Thyroid gland (tissue), 4 donors: ENCODE results near the gene CCNK. TPM values are rescaled to one million over a fixed set of nuclear protein-coding genes. Genes with fewer than 3 reads are reported as not detected.

Experiments used
- DNase-seq, 2 donors: peaks; one replicate each; pipeline ENCODE4 v3.0.0-alpha.2; 2019
- H3K27ac ChIP-seq, 3 donors: fragments of 200-600 bp; sonication (generic); 1 replicate in 2 of 3; 2 replicates in 1 of 3; pipeline ENCODE4 v1.5.1; 2016 to 2019; ENCODE audit warnings: mild to moderate bottlenecking in 1 of 3, moderate library complexity in 1 of 3
- H3K27me3 ChIP-seq: fragments of 200-600 bp; sonication (generic); one replicate; pipeline ENCODE4 v1.5.1; 2019
- H3K36me3 ChIP-seq, 2 donors: fragments of 200-600 bp; sonication (generic); one replicate each; pipeline ENCODE4 v1.5.1; 2016 to 2019
- H3K4me1 ChIP-seq, 2 donors: fragments of 200-600 bp; sonication (generic); one replicate each; pipeline ENCODE4 v1.5.1; 2017 to 2019
- H3K4me3 ChIP-seq, 3 donors: fragments of 200-600 bp; sonication (generic); replicated peaks in 1 of 3; 1 replicate in 2 of 3; 2 replicates in 1 of 3; pipeline ENCODE4 v1.5.1; 2016; ENCODE audit warnings: mild to moderate bottlenecking in 1 of 3
- H3K9me3 ChIP-seq: fragments of 200-600 bp; sonication (generic); one replicate; pipeline ENCODE4 v1.5.1; 2017
- POLR2A ChIP-seq, 2 donors: fragments of 450-650 bp; IDR thresholded peaks; one replicate each; pipeline ENCODE4 v1.6.1; 2017; ENCODE audit warnings: antibody characterized with exemption in 2 of 2, mild to moderate bottlenecking in 2 of 2, moderate library complexity in 1 of 2
- WGBS, 2 donors: methylation state at CpG; one replicate each; pipeline ENCODE4 v1.1.5; 2017; 5-methylcytosine and 5-hydroxymethylcytosine counted together
- intact Hi-C: fragments of 100-400 bp; cut with DNase I; formaldehyde crosslinking; loops from one replicate; pipeline ENCODE4 v1.15.1; 2023
- total RNA-seq, 4 donors: library from RNA; depleted of rRNA; stranded (reverse); fragments of >200 nt; gene quantifications; one replicate each; pipeline ENCODE4 v1.2.3, GENCODE V29; 2016
- TF ChIP-seq, protein P1 (sequence below), 6 experiments: fragments of 200-600 bp in 3 of 6; fragments of 450-650 bp in 3 of 6; sonication (generic) in 3 of 6; IDR thresholded peaks; one replicate each; pipeline ENCODE4 v1.5.1; 2016 to 2019; ENCODE audit warnings: antibody characterized with exemption in 6 of 6, mild to moderate bottlenecking in 2 of 6, inconsistent platforms in 1 of 6, moderate library complexity in 1 of 6

The CCNK gene
- total RNA-seq, result 10 to 100 TPM; 14.4 to 36.9 (median 24.4) TPM

DNA sequence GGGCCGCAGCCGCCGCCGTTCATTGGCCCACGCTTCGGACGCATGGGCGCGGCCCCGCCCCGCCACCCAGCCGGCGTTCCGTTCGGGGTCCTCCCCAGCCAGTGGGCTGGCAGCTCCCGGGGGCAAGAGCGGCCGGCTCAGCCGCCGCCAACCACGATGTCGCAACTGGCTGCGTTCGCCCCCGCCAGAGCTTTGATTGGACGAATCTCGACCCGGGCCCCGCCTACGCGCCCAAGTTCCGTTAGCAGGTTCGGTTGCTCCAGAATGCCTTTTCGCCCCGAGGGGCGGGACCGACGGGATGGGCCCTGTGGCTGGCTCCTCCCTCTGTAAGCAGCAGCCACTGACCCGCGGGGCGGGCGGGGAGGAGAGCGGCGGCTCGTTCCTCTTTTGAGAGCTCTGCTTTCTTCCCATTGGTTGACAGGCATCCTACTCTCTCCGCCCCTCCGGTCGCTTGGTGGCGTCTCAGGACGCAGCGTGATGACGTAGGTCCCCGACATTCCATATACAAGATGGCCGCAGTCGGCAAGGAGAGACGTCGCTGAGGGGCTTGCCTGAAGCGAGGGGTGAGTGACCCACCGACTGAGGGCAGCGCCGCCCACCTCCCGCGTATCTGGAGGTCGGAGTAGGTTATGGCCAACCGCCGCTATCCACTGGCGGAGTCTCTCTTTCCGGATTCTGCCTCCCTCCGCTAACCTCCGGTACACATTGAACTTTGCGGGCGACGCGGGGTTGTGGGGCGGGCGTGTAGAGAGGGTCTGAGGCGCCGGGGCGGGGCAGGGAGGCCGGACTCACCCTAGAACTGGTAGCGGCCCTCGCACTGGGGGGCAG lies at the start of gene CCNK:
Gene CCNK (plus strand): TSS at position 493 of the 828 bp plus-strand sequence. CDS start 11,269 bp downstream, outside the sequence.
- peak; percentile 100 for DNase-seq
- TF ChIP-seq, protein P1, sequence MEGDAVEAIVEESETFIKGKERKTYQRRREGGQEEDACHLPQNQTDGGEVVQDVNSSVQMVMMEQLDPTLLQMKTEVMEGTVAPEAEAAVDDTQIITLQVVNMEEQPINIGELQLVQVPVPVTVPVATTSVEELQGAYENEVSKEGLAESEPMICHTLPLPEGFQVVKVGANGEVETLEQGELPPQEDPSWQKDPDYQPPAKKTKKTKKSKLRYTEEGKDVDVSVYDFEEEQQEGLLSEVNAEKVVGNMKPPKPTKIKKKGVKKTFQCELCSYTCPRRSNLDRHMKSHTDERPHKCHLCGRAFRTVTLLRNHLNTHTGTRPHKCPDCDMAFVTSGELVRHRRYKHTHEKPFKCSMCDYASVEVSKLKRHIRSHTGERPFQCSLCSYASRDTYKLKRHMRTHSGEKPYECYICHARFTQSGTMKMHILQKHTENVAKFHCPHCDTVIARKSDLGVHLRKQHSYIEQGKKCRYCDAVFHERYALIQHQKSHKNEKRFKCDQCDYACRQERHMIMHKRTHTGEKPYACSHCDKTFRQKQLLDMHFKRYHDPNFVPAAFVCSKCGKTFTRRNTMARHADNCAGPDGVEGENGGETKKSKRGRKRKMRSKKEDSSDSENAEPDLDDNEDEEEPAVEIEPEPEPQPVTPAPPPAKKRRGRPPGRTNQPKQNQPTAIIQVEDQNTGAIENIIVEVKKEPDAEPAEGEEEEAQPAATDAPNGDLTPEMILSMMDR (IDR thresholded peaks at IDR 0.05), result no peak
- TF ChIP-seq POLR2A (IDR thresholded peaks at IDR 0.05), result peak; percentile 32 to 94
- Histone ChIP-seq H3K36me3 (no peaks in the 10 kb centered on the region), H3K4me1 (peaks cover 27 to 35% of the 10 kb centered on the region in 2 donors), H3K9me3 (no peaks in the 10 kb centered on the region), H3K27me3 (no peaks in the 10 kb centered on the region), H3K4me3 (peak within 1 kb of the TSS; percentile 90 to 98 (median 97)), H3K27ac (peak within 1 kb of the TSS; percentile 66 to 85 (median 79))
- intact Hi-C loops, result no loop called here
- WGBS, 2 donors, result 1 to 2% methylated on average over 23 to 30 of the region's 82 CpGs

DNA sequence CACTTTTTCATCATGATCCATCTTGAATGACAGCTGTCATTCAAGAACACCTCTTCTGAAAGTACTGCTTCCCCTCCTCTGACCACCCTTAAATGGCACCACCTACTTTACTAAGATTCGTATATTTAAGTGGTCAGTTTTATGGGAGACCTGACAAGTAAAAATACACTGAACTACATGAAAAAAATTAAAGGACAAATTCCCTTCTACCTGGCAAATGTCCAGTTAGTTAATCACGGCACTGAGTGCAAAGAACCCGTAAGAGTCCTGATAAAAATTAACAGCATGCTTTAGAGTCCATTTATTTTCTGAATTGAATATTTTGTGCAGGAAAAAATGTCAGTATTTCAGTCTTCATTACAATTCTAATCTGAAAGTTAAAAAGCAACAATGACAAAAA lies 49.2 kb upstream of the CCNK start:
- intact Hi-C loops, result no loop called here
- H3K36me3 ChIP-seq, result peaks cover 0 to 12% of the 10 kb centered on the region in 2 donors

DNA sequence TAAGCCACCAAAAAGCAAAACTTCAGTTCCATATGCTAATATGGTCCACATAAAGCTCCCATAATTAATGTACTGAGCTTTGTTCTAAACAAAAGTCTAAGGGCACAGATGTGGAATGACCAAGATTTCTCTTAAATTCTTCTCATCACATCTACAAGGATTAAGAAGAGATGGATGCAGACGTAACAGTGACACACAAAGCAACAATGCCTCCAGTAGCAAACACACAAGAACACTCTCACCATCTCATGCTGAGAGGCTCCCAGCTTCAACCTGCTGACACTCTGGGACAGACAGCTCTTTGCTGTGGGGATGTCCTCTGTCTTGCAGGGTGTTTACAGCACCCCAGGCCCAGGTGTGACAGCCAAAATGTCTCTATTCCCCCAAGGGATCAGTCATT lies 48.7 kb upstream of the CCNK start:
- peaks cover 23 to 37% of the 10 kb centered on the region in 2 donors for H3K4me1 ChIP-seq
- no peaks in the 10 kb centered on the region for H3K27me3 ChIP-seq
- no peaks in the 10 kb centered on the region for H3K9me3 ChIP-seq
- 88 to 95% methylated on average over 1 of the region's 1 CpG for WGBS, 2 donors
- no peak overlapping the region for H3K27ac ChIP-seq
- intact Hi-C loops, result no loop called here
- TF ChIP-seq, protein P1 (IDR thresholded peaks at IDR 0.05), result no peak
- no peak for TF ChIP-seq POLR2A (IDR thresholded peaks at IDR 0.05)
- peaks cover 0 to 12% of the 10 kb centered on the region in 2 donors for H3K36me3 ChIP-seq
- H3K4me3 ChIP-seq, result no peak overlapping the region
- DNase-seq, result no peak

More for the DNA sequence above, 49.2 kb upstream of the CCNK start:
- Histone ChIP-seq H3K4me1 (peaks cover 23 to 34% of the 10 kb centered on the region in 2 donors), H3K4me3 (no peak overlapping the region), H3K27me3 (no peaks in the 10 kb centered on the region), H3K27ac (no peak overlapping the region), H3K9me3 (no peaks in the 10 kb centered on the region)
- 80 to 83% methylated on average over 3 of the region's 3 CpGs for WGBS, 2 donors
- TF ChIP-seq, protein P1 (IDR thresholded peaks at IDR 0.05), result no peak
- no peak for TF ChIP-seq POLR2A (IDR thresholded peaks at IDR 0.05)
- no peak for DNase-seq

DNA sequence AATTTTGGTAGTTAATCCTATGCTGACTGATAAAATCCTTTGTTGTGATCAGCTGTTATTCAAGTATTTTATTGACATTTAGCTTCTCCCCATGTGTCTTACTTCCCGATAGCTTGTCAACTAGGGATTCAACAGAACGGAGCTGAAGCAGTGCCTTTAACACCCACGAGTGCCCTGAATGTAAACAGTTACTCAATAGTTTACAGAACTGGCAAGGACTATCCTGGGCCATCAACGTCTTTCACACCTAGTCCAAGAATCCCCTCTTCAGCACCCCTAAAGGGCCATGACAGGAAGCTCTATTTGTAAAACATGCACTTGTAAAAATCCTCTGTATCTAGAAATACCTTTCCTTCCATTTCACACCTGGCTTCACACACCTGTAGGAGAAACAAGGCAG lies 45.9 kb upstream of the CCNK start:
- intact Hi-C loops, result no loop called here
- H3K9me3 ChIP-seq, result no peaks in the 10 kb centered on the region
- TF ChIP-seq, protein P1 (IDR thresholded peaks at IDR 0.05), result no peak
- no peak for TF ChIP-seq POLR2A (IDR thresholded peaks at IDR 0.05)
- H3K36me3 ChIP-seq, result peaks cover 0 to 4% of the 10 kb centered on the region in 2 donors
- H3K27ac ChIP-seq, result no peak overlapping the region
- 63 to 66% methylated on average over 4 of the region's 4 CpGs for WGBS, 2 donors
- no peaks in the 10 kb centered on the region for H3K27me3 ChIP-seq
- no peak overlapping the region for H3K4me3 ChIP-seq
- peaks cover 16 to 31% of the 10 kb centered on the region in 2 donors for H3K4me1 ChIP-seq
- DNase-seq, result no peak
